CD4-positive, alpha-beta T cell treated with Interleukin-17A for 4 hours (primary cell): ENCODE measurements around the gene PID1.
"Not testable (repeated sequence)": the region's sequence is repeated elsewhere in the genome, so short reads cannot be mapped to it uniquely, and the experiment has no call there.

Experiments
- DNase-seq: peaks from one replicate; pipeline ENCODE4 v3.0.0-alpha.2; 2020; ENCODE audit warnings: mixed read lengths

The PID1 gene

GRCh38 chr2:229206548-229206947 is 64.5 kb downstream of the PID1 start:
- no peak for DNase-seq

GRCh38 chr2:229205704-229206103 is 65.4 kb downstream of the PID1 start:
- DNase-seq, result no peak

DNA sequence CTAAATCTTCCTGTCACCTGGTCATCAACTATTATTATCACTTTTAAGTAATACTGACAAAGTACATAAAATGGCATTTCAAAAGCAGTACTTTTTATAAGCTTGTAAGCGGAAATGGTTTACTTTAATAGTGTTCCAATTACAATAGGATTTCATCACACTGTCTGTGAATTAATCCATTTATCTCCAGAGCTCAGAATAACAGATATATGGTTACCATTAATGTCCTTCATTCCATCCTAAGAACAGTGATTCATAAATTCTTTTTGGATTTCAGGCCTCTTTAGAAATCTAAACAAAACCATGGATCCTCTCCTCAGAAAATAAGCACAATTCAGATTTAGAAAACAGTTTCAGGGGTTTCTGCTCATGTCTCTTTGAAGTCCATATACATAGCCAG is 68.4 kb downstream of the PID1 start:
- no peak for DNase-seq

- DNase-seq, result no peak
Observed at GRCh38 chr2:229201521-229201920, 69.6 kb downstream of the PID1 start.

- no peak for DNase-seq
Observed at GRCh38 chr2:229199267-229199666, 71.8 kb downstream of the PID1 start.

DNA sequence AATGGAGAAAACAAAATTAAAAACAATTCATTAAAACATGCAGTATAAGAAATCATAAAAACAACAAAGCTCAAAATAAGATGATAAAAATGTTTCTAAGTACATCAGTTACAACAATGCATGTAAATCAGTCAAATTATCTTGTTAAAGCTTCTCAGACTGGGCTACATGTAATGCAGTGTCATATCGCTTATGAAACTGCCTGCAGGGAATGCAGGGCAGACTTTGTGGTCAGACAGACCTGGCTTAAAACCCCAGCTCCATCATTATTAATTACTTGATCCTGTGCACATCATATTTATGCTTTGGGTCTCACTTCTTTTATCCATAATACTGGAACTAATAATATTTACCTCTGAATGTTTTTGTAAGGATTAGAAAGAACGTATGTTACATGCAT is 74.6 kb downstream of the PID1 start:
- DNase-seq, result no peak

- DNase-seq, result no peak
Observed at GRCh38 chr2:229195346-229195947, 75.6 kb downstream of the PID1 start.

GRCh38 chr2:229193281-229193680 is 77.8 kb downstream of the PID1 start:
- no peak for DNase-seq

DNA sequence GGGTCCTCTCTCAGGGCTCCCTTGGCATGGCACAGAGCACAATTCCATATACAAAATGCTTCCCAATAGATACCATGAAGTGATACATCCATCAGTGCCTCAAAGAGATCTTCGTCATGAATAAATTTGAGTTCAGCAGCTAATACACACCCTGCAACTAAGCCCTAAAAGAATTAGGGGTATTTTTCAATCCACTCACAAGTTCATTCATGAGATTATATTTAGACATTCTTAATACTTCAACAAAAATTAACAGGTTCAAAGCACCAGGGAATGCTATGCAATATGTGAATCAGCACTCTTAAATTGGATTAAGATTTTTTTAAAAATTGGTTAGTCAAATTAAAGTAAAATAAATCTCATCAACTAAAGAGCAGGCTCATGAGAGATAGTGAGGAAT is 79.7 kb downstream of the PID1 start:
- DNase-seq, result no peak

DNA sequence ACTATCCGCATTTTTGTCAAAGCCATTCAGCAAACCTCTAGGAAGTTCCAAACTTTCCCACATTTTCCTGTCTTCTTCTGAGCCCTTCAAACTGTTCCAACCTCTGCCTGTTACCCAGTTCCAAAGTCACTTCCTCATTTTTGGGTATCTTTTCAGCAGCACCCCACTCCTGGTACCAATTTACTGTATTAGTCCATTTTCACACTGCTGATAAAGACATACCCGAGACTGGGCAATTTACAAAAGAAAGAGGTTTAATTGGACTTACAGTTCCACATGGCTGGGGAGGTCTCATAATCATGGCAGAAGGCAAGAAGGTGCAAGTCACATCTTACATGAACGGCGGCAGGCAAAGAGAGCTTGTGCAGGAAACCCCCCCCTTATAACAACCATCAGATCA is 84.0 kb downstream of the PID1 start:
- not testable (repeated sequence) for DNase-seq

DNA sequence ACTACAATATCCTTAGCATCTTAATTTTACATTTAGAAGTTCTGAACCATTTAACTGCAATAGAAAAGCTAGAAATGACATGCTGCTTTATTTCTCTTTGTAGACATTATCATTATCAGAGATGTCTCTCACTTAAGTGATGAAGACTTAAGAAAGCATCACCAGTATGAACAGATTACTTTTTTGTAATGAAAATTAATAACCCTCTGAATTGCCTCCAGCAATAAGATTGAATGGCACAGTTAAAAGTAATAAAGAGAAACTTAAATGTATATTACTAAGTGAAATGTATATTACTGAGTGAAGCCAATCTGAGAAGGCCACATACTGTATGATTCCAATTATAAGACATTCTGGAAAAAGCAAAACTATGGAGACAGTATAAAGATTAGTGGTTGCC is 89.4 kb downstream of the PID1 start:
- no peak for DNase-seq

DNA sequence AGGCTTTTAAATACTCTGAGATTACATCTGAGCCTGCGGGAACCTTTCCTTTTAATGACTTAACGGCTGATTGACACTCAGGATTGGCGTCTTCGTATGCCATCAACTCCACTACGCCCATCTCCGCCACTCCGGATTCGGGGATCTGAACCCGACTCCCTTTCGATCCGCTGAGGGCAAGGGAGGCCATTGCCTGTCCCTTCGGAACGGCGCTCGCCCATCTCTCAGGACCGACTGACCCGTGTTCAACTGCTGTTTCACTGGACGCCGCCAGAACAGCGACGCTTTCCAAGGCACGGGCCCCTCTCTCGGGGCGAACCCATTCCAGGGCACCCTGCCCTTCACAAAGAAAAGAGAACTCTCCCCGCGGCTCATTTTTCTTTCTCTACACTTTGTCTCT is 90.4 kb downstream of the PID1 start:
- DNase-seq, result no peak

- no peak for DNase-seq
Observed at GRCh38 chr2:229179628-229180027, 91.5 kb downstream of the PID1 start.

DNA sequence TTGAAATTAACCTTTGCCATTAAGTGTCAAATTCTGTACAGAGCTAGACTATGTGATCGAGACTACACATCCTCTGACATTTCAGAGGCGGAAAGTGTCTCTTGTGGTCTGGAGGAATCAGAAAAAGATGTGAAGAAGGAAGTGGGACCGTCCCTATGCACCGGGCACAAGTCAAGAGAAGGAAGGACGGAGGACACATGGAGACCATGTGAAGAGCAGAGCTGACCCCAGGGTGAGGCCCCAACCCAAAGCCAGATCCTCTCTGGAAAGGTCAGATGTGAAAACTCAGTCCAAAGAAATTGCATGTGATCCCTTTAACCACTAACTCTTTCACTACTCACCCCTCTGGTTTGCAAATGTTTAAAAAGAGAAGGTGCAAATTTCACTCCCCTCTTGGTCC is 92.4 kb downstream of the PID1 start:
- DNase-seq, result no peak

DNA sequence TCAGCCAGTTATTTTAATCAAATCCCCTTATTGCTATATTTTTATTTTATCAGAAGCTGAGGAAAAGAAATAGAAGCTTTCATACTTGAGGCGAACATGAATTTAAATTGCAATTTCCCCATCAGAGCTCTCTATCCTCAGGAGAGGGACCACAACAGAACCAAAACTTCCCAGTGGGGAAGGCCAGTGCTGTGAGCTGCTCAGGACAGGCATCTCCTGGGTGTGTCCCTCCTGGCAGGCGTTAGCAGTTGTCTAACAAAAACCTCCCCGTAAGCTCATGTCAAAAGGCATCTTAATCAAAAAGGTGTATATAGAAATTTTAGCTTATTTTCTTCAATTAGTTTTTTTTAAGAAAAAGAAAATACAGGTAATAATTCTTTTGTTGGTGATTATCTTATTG is 93.0 kb downstream of the PID1 start:
- DNase-seq, result no peak

DNA sequence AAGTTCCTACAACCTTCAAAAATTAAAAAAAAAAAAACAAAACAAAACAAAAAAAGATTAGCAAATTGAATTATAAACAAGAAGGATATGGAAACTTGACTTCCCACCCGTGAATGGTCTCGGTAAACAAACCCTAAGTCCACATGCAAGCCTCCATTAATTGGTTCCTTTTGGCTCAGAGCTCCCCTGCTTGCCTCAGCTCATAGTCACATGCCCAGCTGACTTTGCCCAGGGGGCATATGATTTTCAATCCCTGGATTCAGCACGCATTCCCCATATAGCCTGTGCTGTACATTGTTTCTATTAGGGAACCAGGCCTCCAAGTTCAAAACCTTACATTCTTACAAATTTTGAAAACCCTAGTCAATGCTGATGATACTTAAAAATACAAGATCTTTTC is 95.0 kb downstream of the PID1 start:
- DNase-seq, result no peak

GRCh38 chr2:229175497-229175863 is 95.6 kb downstream of the PID1 start:
- DNase-seq, result no peak

DNA sequence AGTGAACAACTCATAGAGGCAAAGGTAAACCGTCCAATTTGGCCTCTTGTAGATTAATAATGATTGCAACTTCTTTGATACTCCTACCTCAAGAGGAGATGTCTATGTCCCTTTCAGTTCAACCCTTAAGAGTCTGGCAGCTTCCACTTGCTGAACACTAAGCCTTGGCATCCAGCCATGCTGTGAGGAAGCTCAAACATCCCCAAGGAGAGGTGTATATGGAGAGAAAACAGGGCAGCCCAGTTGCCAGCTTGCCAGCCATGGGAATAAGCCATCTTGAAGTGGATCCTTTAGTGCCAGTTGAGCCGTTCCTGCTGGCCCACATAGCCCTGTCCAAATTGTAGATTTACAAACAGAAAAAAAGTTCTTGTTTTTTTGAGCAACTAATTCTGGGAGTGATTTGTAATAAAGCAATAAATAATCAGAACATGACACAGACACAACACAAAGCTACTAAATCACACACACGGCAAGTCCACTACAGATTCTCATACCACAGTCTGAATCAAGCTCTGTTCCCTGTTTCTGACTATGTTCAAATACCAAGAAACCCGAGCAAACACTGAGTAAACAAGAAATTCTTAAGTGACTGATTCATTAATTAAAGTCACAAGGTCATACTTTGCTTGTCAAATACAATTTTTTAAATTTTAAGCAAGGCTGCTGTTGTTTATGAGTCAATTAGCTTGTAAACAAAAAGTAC is 96.1 kb downstream of the PID1 start:
- DNase-seq, result no peak

DNA sequence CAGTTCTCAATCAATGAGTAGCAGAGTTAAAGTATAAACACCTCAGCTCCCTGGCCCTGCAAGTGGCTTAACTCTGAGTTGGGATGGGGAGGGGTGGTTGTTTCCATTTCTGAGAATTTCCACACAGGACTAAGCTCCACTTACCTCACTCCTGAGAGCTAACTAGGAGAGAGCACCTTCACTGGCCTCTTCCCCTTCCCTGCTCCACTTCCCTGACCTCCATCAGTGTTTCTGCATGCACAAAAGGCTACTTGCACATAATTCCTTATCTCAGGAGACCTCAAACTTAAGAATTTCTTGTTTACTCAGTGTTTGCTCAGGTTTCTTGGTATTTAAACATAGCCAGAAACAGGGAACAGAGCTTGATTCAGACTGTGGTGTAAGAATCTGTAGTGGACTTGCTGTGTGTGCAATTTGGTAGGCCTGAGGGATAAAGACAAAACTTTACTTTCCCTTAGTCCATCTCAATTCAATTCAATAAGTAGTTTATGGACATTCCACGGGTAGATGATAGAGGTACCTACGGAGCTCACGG is 97.2 kb downstream of the PID1 start:
- no peak for DNase-seq

DNA sequence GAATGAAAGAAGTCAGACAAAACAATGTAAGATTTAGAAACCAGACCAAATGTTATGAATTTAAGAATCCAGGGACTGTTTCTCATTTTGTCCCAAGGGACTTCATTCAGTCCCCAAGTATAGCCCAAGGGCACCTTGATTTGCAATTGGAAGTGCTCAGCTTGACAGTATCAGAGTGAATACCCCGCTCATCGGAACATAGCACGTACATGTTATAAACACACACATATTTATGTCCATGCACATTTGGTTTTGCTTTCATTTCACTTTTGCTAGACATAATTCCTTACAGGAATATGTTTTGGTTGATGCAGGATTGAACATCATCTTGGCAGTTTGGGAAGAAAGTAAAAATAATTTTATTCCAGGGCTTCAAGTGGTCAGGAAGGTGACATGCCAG is 100.2 kb downstream of the PID1 start:
- DNase-seq, result no peak

- DNase-seq, result no peak
Observed at GRCh38 chr2:229170171-229170570, 100.9 kb downstream of the PID1 start.

DNA sequence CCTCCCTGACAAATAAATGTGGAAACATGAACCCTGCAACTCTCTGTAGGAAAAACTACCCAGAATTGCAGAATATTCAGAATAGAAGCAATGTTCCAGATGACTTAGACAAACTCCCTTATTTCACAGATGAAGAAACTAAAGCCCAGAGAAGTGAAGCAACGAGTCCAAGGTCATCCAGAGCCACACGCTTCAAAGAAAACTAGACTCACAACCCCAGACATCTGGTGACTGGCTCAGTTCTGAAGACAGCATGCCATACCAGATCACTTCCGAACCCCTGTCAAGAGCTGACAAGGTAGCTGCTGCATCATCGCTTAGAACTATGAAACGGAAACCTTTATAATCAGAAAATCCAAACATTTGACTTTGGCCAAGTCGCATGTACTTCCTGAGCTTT is 101.3 kb downstream of the PID1 start:
- no peak for DNase-seq

GRCh38 chr2:229164545-229165249 is 106.4 kb downstream of the PID1 start:
- DNase-seq, result no peak

DNA sequence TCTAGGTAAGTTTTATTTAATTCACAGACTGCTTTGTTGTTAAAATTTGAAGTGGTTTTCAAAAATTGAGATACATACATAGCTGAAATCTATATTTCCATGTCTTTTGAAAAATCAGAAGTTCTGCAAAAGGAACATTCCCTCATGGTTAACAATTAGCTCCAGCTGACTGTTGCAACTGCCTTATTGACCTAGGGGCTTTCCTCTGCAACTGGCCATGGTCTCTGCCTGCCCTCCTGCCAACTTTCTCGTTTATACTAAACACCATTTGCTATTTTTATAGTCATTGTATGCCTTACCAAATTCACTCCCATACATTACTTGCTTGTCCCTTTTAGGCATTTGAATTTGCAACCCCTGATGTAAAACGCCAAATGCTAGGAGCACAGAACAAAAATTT is 107.2 kb downstream of the PID1 start:
- no peak for DNase-seq
